HFFc6 (cell line): ENCODE results near the gene GID8. TPM values are rescaled to one million over a fixed set of nuclear protein-coding genes. Genes with fewer than 3 reads are reported as not detected.
A peak's percentile ranks its signal among the peaks of the same experiment; 100 is the strongest.

Experiments used
- DNase-seq: peaks from one replicate; pipeline ENCODE4 v3.0.0-alpha.2; 2018
- H3K27ac Mint-ChIP-seq: 2 replicates; pipeline ENCODE4 v1.8.0; 2020; ENCODE audit warnings: mild to moderate bottlenecking, mixed read lengths
- H3K27me3 Mint-ChIP-seq: 2 replicates; pipeline ENCODE4 v1.8.0; 2021; ENCODE audit warnings: mild to moderate bottlenecking, moderate library complexity, mixed read lengths; ENCODE audit not compliant: insufficient read depth
- H3K36me3 Mint-ChIP-seq: 2 replicates; pipeline ENCODE4 v1.8.0; 2021; ENCODE audit warnings: low read depth, mixed read lengths
- H3K4me1 Mint-ChIP-seq: 2 replicates; pipeline ENCODE4 v1.8.0; 2020; ENCODE audit warnings: low read depth, mixed read lengths
- H3K4me3 Mint-ChIP-seq: 2 replicates; pipeline ENCODE4 v1.8.0; 2020; ENCODE audit warnings: mild to moderate bottlenecking, moderate library complexity, mixed read lengths
- H3K9me3 Mint-ChIP-seq: 2 replicates; pipeline ENCODE4 v1.8.0; 2020; ENCODE audit warnings: mild to moderate bottlenecking, mixed read lengths
- total RNA-seq, 6 experiments: library from RNA; stranded (reverse); fragmentation: NEBNext Ultra II Directional; extraction: Animal tissue kit (Norgen Biotek cat#: 25700); gene quantifications; 2 replicates in 1 of 6; 3 replicates in 5 of 6; pipeline ENCODE4 v1.2.3, GENCODE V29; 2021
- TF ChIP-seq, protein P1 (sequence below): fragments of 200-600 bp; sonication (generic); IDR thresholded peaks from 2 replicates; pipeline ENCODE4 v1.5.0; 2021; ENCODE audit warnings: antibody characterized with exemption, mild to moderate bottlenecking

Gene GID8
- total RNA-seq, 6 experiments from 2014 or later: 19.1 to 26.9 (median 22.6) TPM

DNA sequence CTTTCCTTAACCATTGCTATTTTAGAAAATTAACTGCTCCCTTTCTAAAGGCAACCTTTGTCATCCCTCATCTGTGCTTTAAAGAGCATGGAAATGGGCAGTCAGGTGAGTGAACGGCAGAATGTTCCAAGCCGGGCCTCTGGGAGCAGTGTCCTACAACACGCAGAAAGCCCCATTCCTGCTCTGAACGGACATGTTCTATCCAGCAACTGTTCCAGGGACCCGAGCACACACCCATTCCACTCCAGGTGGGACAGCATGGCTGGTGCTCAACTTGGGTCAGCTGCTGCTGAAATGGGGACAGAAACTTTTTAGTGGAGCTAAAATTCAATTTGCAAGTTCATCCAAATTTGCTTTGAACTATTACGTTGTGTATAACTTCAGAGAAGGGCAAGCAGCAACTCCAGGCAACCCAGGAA, 38.3 kb upstream of the GID8 start:
- H3K27me3 Mint-ChIP-seq: peaks cover 8% of the 10 kb centered on the region
- peaks cover 19% of the 10 kb centered on the region for H3K36me3 Mint-ChIP-seq
- H3K4me3 Mint-ChIP-seq: no peak overlapping the region
- TF ChIP-seq, protein P1, sequence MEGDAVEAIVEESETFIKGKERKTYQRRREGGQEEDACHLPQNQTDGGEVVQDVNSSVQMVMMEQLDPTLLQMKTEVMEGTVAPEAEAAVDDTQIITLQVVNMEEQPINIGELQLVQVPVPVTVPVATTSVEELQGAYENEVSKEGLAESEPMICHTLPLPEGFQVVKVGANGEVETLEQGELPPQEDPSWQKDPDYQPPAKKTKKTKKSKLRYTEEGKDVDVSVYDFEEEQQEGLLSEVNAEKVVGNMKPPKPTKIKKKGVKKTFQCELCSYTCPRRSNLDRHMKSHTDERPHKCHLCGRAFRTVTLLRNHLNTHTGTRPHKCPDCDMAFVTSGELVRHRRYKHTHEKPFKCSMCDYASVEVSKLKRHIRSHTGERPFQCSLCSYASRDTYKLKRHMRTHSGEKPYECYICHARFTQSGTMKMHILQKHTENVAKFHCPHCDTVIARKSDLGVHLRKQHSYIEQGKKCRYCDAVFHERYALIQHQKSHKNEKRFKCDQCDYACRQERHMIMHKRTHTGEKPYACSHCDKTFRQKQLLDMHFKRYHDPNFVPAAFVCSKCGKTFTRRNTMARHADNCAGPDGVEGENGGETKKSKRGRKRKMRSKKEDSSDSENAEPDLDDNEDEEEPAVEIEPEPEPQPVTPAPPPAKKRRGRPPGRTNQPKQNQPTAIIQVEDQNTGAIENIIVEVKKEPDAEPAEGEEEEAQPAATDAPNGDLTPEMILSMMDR: no peak
- no peak for DNase-seq
- H3K4me1 Mint-ChIP-seq: peaks cover 49% of the 10 kb centered on the region
- no peaks in the 10 kb centered on the region for H3K9me3 Mint-ChIP-seq
- no peak overlapping the region for H3K27ac Mint-ChIP-seq

- peak overlapping the region; percentile 60; the same call in 1 of the 2 replicates for H3K27ac Mint-ChIP-seq
- peaks cover 22% of the 10 kb centered on the region for H3K36me3 Mint-ChIP-seq
- H3K4me1 Mint-ChIP-seq: peaks cover 49% of the 10 kb centered on the region
- H3K9me3 Mint-ChIP-seq: no peaks in the 10 kb centered on the region
- no peak overlapping the region for H3K4me3 Mint-ChIP-seq
- peak; percentile 65 for DNase-seq
- H3K27me3 Mint-ChIP-seq: peaks cover 8% of the 10 kb centered on the region
- TF ChIP-seq, protein P1: peak; percentile 87
Observed at GRCh38 chr20:62900052-62900691, 37.8 kb upstream of the GID8 start.

GRCh38 chr20:62900692-62901584, 37.0 kb upstream of the GID8 start:
- H3K27me3 Mint-ChIP-seq: peaks cover 8% of the 10 kb centered on the region
- TF ChIP-seq, protein P1: no peak
- no peak for DNase-seq
- H3K4me3 Mint-ChIP-seq: no peak overlapping the region
- no peak overlapping the region for H3K27ac Mint-ChIP-seq
- H3K36me3 Mint-ChIP-seq: peaks cover 25% of the 10 kb centered on the region
- peaks cover 49% of the 10 kb centered on the region for H3K4me1 Mint-ChIP-seq
- H3K9me3 Mint-ChIP-seq: no peaks in the 10 kb centered on the region

GRCh38 chr20:62901891-62902290, 36.1 kb upstream of the GID8 start:
- DNase-seq: no peak
- Mint-ChIP-seq H3K27me3 (peaks cover 7% of the 10 kb centered on the region; the same call in 1 of the 2 replicates), H3K4me3 (no peak overlapping the region), H3K9me3 (no peaks in the 10 kb centered on the region), H3K27ac (no peak overlapping the region), H3K4me1 (peaks cover 49% of the 10 kb centered on the region), H3K36me3 (peaks cover 34% of the 10 kb centered on the region)
- TF ChIP-seq, protein P1: no peak

GRCh38 chr20:62902926-62903615, 34.9 kb upstream of the GID8 start:
- H3K4me3 Mint-ChIP-seq: no peak overlapping the region
- H3K27me3 Mint-ChIP-seq: peaks cover 7% of the 10 kb centered on the region; the same call in 1 of the 2 replicates
- H3K4me1 Mint-ChIP-seq: peaks cover 57% of the 10 kb centered on the region
- peaks cover 38% of the 10 kb centered on the region for H3K36me3 Mint-ChIP-seq
- TF ChIP-seq, protein P1: no peak
- no peaks in the 10 kb centered on the region for H3K9me3 Mint-ChIP-seq
- peak overlapping the region; percentile 58; the same call in 1 of the 2 replicates for H3K27ac Mint-ChIP-seq
- no peak for DNase-seq
